NCI-H510A (cell line): ENCODE results near the gene NDUFS6.

Experiments used
- DNase-seq: peaks from one replicate; lab custom pipeline; 2025; lab: John Stamatoyannopoulos, UW

NDUFS6 gene

GRCh38 chr5:1765880-1766235, 35.3 kb upstream of the NDUFS6 start:
- no peak for DNase-seq

- no peak for DNase-seq
Measured at GRCh38 chr5:1767524-1768282, 33.5 kb upstream of the NDUFS6 start.

DNA sequence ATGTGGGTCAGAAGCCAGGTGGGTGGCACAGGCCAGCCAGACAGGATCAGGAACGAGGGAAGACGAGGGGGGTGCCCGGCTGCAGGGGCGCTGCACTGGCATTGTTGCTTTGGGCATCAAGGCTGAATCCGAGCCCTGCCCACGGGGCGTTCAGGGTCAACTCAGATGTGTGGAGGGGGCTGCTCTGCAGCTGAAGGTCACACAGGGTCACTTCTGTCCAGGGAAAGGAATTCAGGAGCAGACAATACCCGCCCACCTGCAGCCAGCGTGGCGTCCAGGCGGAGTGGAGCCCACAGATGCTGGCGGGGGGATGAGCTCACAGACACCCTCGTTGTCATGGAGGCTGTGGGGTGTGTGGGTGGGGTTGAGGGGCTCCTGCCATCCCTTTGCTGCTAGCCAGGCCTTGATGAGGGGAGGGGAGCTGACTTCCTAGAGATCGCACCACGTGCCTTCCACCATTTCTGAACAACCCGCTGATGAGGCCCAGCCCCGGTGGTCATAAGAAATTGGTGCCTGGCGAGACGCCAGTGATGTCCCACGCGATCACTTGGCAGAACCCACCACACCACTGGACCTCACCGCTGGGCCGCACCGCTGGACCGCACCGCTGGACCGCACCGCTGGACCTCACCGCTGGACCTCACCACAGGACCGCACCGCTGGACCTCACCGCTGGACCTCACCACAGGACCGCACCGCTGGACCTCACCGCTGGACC, 32.8 kb upstream of the NDUFS6 start:
- DNase-seq: no peak

DNA sequence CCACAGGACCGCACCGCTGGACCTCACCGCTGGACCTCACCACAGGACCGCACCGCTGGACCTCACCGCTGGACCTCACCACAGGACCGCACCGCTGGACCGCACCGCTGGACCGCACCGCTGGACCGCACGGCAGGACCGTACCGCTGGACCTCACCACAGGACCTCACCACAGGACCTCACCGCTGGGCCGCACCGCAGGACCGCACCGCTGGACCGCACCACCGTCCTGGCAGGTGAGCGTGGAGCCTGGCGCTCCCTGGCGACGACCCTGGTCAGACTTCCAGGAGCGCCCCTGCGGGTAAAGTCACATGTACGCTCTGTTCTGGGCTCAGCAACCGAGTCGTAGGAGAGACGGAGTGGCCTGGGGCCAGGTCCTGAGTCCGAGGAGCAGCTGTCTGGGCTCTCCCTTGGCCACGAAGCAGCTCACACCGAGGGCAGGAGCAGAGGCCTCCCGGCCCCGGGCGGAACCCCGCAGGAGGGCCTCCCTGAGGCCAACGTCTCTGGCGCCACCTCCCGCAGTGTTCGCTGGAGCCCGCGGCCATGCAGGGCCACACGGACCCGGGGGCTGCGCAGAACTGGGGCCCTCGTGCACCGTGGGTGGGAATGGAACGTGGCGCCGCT, 32.1 kb upstream of the NDUFS6 start:
- no peak for DNase-seq

DNA sequence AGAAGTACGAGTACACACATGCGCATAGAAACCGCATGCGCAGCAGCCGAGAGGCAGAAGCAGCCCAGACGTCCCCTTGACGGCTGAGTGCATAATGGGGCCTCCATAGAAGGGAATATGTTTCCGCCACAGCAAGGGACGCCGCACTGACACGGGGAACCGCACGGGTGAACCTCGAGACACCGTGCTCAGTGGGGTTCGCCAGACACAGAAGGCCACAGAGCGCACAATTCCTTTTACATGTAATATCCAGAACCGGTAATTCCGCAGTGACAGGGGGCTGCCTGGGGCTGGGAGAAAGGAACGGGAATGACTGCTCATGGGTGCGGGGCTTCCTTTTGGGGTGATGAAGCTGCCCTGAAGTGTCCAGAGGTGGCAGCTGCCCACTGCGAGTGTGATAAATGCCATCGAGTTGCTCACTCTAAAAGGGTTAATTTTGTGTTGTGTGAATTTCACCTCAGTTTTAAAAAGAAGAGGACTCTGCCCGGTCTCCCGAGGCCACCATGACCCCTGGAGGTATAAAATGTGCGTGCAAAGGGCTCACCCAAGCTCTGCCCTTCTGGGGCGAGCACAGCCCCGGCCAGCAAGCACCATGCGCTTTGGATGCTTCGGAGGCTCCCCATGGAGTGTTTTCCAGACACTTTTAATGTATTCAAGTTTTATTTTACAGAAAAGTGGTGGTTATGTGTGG, 31.3 kb upstream of the NDUFS6 start:
- DNase-seq: no peak

DNA sequence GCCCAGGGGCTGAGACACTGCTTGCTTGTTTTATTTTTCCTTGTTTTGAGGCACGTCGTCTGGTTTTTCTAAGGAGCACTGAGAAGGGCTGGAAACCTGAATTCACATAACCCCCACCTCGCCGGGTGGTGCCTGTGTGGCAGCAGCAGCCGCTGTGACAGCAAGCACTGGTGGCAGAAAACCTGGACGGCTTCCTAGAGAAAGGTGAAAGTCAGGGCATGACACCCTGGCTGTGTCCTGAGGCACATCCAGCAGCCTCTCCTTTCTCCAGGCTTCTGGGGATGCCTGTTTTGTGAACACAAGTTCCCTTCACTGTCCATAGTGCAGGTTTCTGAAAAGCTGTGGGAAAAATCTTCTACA, 30.8 kb upstream of the NDUFS6 start:
- DNase-seq: no peak

- DNase-seq: no peak
Measured at GRCh38 chr5:1771149-1772065, 29.8 kb upstream of the NDUFS6 start.

- no peak for DNase-seq
Measured at GRCh38 chr5:1772634-1773033, 28.6 kb upstream of the NDUFS6 start.

GRCh38 chr5:1776831-1777230, 24.4 kb upstream of the NDUFS6 start:
- no peak for DNase-seq

GRCh38 chr5:1777281-1778137, 23.7 kb upstream of the NDUFS6 start:
- DNase-seq: no peak

GRCh38 chr5:1778138-1779020, 22.8 kb upstream of the NDUFS6 start:
- DNase-seq: no peak

GRCh38 chr5:1779021-1779680, 22.1 kb upstream of the NDUFS6 start:
- no peak for DNase-seq

DNA sequence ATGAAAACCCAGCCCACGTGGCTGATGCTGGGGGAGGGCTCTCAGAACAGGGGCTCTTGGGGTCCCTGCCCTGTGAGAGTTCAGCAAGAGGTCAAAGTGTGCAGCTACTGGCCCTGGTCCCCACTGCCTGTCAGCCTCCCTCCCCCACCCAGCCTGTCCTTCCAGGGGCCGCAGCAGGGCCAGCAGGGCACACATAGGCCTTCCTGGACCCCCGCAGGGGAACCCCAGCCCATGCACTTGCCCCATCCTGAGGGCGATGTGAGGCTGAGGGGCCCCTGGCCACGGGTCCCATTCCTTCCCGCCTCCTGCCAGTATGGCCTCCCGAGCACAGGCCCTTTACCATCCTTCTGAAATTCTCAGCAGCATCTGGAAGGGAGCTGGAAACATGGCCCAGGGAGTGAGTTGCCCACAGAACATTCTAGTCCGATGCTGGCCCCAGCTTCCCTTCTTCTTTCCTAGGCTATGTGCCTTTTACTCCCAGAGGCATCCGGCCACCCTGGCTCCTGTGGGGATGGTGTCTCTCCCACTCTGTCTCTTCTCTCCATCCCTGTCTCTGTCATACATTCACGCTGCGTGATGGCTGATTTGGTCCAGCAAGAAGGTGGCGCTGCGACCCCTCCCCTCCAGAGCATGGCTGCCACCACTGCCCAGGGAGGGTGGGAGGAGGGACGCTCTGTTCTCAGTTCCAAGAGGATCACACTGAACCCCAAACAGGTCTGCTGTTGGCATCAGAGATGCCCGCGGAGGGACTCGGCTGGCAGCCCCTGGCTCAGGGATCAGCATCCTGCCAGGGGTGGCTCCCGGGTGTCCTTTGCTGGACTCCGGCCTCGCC, 21.2 kb upstream of the NDUFS6 start:
- DNase-seq: no peak

- no peak for DNase-seq
Measured at GRCh38 chr5:1780614-1780930, 20.6 kb upstream of the NDUFS6 start.

GRCh38 chr5:1781107-1781506, 20.1 kb upstream of the NDUFS6 start:
- no peak for DNase-seq

GRCh38 chr5:1781726-1782384, 19.4 kb upstream of the NDUFS6 start:
- no peak for DNase-seq

- DNase-seq: no peak
Measured at GRCh38 chr5:1782385-1783215, 18.6 kb upstream of the NDUFS6 start.
